DMS 273 (cell line): Measurements from ENCODE around the gene HSPA8.

ENCODE experiments used
- DNase-seq: peaks from one replicate; lab custom pipeline; 2025; ENCODE audit not compliant: unreplicated experiment; lab: John Stamatoyannopoulos, UW

The HSPA8 gene

DNA sequence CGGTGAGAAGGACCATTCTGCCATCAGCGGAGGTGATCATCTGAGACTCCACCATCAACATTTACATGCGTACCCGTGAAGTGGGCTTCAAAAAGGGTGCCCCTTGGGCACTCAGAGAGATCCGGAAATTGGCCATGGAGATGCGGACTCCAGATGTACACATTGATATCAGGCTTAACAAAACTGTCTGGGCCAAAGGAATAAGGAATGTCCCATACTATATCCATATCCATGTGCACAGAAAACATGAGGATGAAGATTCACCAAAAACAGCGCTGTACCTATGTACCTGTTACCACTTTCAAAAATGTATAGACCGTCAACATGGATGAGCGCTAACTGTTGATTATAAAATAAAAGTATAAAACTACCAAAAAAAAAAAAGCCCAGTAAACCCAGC lies 10.8 kb downstream of the HSPA8 start:
- DNase-seq = peak; percentile 11

DNA sequence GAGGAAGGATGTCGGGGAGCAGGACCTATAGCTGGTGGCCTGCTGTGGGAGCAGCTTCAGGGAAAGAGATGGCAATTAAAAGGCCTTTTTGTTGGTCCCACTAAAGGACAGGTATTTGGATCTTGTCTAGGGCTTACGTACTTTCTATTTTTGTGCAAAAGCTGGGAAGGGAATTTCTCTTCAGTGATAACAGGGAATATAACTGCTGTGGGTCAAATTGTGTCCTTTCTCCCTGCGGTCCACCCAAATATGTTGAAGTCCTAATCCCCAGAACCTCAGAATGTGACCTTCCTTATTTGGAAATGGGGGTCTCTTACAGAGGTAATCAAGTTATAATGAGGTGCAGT lies 14.0 kb downstream of the HSPA8 start:
- no peak for DNase-seq

DNA sequence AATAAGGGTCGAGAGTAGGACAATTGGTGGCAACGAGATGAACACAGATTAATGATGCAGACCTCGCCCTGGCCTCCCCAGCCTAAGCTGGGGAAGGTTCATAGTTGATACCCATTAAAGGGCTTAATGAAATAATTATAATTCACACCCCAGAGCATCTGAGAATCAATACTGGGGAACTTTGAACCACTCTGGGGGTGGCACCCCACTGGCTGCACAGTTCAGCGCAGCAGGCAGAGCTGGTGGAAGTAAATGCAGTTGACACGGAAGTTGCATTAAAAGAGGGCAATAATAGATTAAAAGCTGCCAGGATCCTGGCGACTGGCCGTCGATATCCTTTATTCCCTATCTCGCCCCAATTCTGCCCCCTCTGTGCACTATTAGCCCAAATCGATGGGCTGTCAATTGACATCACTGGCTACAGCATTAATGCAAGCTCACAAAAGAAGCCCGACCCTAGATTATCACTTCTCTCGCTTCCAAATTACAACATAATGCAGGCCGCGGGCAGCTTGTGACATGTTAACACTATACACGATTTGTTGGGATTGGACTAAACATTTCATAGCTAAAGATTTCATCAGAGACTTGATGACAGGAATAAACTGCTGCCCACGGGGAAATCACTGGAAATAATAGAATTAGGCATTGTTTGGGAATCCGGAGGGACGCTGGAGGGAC lies 14.5 kb downstream of the HSPA8 start:
- no peak for DNase-seq

DNA sequence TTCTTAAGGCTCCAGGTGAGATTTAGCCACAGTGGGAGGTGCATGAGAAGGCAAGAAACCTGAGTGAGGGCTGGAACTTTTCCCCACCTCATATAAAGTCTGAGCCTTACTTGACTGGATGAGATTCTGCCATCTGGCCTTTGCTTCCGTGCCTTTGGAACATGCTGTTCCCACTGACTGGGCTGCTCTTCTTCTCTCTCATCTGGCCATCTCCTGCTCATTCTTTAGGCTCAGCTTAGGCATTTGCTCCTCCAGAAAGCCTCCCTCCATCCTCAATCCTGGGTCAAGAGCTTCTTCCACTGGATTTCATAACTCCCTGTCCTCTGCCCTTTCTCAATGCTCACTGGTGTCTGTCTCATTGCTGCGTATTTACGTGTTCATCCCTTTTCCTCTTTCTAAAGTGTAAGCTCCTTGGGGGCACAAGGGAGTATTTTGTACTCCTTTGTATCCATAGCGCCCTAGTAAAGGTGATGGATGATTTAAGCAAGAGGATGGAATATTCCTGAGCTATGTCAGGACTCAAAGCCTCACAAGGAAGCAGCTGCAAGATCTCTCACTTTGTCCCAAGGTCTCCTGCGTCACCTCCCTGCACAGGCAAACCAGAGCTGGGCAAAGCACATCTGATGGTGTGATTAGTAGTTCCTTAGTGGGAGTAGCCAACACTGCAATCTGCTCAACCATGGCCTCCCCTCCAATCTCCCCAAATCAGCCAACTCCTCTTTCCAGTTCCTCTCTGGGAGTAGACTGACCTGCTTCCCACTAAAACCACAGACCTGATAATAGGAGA lies 15.3 kb downstream of the HSPA8 start:
- DNase-seq = peak; percentile 32

DNA sequence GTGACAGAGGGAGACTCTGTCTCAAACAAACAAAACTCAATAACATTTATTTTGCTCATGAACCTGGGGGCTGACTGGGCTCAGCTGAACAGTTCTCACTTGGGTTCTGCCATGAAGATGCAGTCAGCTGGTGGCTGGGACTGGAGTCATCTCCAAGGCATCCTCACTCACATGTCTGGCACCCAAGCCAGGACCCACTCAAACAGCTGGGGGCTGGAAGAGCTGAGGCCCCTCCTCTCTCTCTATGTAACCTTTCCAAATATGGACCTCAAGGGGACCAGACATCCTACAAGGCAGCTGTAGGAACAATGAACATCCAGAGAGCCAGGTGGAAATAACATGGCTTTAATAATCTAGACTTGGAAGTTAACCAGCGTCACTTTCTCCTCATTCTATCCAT lies 16.8 kb downstream of the HSPA8 start:
- no peak for DNase-seq

- no peak for DNase-seq
Measured at GRCh38 chr11:123041185-123041584, 20.8 kb downstream of the HSPA8 start.

DNA sequence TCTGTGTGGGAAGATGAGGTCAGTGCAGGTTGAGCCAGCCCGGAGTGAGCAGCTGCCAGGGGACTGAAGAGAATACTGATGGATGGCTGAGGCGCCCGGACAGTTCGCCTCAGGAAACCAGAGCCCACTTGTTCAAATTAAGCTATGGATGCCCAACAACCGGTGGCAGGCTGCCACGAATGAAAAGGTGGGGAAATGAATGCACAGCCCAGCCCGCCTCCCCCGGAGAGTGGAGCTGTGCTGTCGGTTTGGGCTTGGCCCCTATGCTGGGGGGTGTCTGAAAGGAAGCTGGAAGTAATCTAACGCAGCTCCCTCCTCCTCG lies 21.9 kb downstream of the HSPA8 start:
- DNase-seq = peak; percentile 17

GRCh38 chr11:123035831-123036230 lies 26.1 kb downstream of the HSPA8 start:
- no peak for DNase-seq

DNA sequence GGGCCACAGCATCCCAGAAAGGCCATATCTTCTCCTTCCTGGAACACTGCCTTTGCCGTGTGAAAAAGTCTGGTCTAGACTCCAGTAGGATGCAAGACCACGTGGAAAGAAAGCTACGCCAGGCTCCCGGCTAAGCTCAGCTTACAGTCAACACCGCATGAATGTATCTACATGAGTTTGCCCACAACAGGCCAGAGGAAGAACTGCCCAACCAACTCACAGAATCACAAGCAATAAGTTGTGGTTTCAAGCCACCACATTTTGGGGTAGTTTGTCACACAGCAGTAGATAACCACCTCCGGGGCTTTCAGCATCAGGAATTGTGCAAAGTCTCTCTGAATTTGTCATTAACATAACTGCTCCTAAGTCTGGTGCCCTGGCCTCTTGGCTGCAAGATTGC lies 27.3 kb downstream of the HSPA8 start:
- no peak for DNase-seq

GRCh38 chr11:123033895-123034294 lies 28.0 kb downstream of the HSPA8 start:
- DNase-seq = peak; percentile 39

GRCh38 chr11:123030517-123030916 lies 31.4 kb downstream of the HSPA8 start:
- DNase-seq = no peak

- peak; percentile 56 for DNase-seq
Measured at GRCh38 chr11:123020968-123021367, 41.0 kb downstream of the HSPA8 start.

DNA sequence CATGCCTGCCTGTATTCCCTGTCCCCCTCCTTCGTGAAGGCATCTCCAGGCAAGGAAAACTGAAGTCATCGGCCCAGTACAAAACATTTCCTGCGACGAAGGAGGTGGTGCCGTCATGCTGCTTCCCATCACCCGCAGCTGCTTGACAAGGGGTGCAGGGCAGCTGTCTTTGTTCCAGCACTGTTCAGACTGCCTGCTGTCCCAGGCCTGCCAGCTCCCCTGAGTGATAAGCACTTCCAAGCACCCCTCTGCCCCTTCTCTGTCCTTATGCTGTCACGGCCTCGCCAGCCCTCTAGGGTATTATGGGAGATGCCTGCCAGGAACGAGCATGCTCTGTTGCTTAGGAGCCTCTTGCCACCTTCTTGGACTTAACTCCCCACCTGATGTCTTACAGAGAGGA lies 43.2 kb downstream of the HSPA8 start:
- DNase-seq = no peak

DNA sequence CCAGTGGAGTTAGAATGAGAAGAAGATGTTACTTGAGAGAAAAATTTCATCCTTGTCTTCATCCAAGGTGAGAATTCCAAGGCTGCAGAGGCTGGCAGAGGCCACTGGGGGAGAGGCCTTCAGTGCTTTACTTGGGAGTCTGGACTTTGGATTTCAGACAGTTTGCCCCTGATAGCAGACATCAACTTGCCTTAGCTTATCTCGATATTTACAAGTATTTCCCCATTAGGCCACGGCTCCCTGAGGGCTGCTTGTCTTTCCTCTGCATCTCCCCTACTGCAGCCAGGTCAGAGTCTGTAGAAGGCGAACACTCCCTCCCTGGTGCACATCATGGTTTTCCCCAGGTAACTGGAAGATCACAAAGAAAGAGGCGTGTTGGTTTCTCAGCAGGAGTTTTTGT lies 50.4 kb downstream of the HSPA8 start:
- DNase-seq = no peak
